CD14-positive monocyte (primary cell): ENCODE measurements around the gene COL6A6. TPM values are rescaled to one million over a fixed set of nuclear protein-coding genes. Genes with fewer than 3 reads are reported as not detected.

ENCODE experiments used
- DNase-seq, 3 donors: peaks; one replicate each; pipeline ENCODE4 v3.0.0-alpha.2; 2011 to 2022
- H2AFZ ChIP-seq: 2 replicates; pipeline ENCODE4 v1.6.0; 2012; ENCODE audit warnings: mild to moderate bottlenecking, low read depth, low read length, inconsistent platforms; ENCODE audit not compliant: insufficient read depth, poor library complexity, severe bottlenecking
- H3K27ac ChIP-seq, 2 donors: 1 replicate in 1 of 2; 2 replicates in 1 of 2; pipeline ENCODE4 v1.5.1; 2012 to 2013; ENCODE audit warnings: low read length in 2 of 2, control low read depth in 1 of 2, inconsistent platforms in 1 of 2, low read depth in 1 of 2, mild to moderate bottlenecking in 1 of 2
- H3K27me3 ChIP-seq, 2 donors: one replicate each; pipeline versions ENCODE4 v1.6.0 to v1.6.1; 2011 to 2013; ENCODE audit warnings: low read length in 2 of 2; ENCODE audit not compliant: control insufficient read depth in 2 of 2, insufficient read depth in 2 of 2
- H3K36me3 ChIP-seq, 2 donors: replicated peaks in 1 of 2; 1 replicate in 1 of 2; 2 replicates in 1 of 2; pipeline versions ENCODE4 v1.5.1 to v1.6.1; 2012 to 2013; ENCODE audit warnings: low read length in 2 of 2, control low read depth in 1 of 2, inconsistent platforms in 1 of 2, mild to moderate bottlenecking in 1 of 2; ENCODE audit not compliant: insufficient read depth in 2 of 2, control insufficient read depth in 1 of 2
- H3K4me1 ChIP-seq, 2 donors: 1 replicate in 1 of 2; 2 replicates in 1 of 2; pipeline versions ENCODE4 v1.5.1 to v1.6.1; 2012 to 2013; ENCODE audit warnings: low read length in 2 of 2, control low read depth in 1 of 2, inconsistent platforms in 1 of 2, mild to moderate bottlenecking in 1 of 2, moderate library complexity in 1 of 2; ENCODE audit not compliant: insufficient read depth in 2 of 2, control insufficient read depth in 1 of 2
- H3K4me2 ChIP-seq: replicated peaks from 2 replicates; pipeline ENCODE3; 2012; ENCODE audit warnings: low read length, moderate library complexity, mild to moderate bottlenecking; ENCODE audit not compliant: poor library complexity, severe bottlenecking; ENCODE audit errors: extremely low read depth
- H3K4me3 ChIP-seq, 3 experiments: fragments of 200-600 bp in 1 of 3; sonication (generic) in 1 of 3; replicated peaks in 1 of 3; 1 replicate in 2 of 3; 2 replicates in 1 of 3; pipeline ENCODE4 v1.5.1; 2011 to 2013; ENCODE audit warnings: low read length in 3 of 3, mild to moderate bottlenecking in 3 of 3, control low read depth in 2 of 3, low read depth in 2 of 3, inconsistent platforms in 1 of 3, moderate library complexity in 1 of 3
- H3K79me2 ChIP-seq: 2 replicates; pipeline ENCODE4 v1.6.0; 2012; ENCODE audit warnings: mild to moderate bottlenecking, control low read depth, inconsistent platforms, low read length, moderate library complexity; ENCODE audit not compliant: insufficient read depth
- H3K9ac ChIP-seq: 2 replicates; pipeline ENCODE4 v1.6.0; 2017; ENCODE audit warnings: low read length, mild to moderate bottlenecking; ENCODE audit not compliant: insufficient read depth, poor library complexity, severe bottlenecking
- H3K9me3 ChIP-seq, 2 donors: replicated peaks in 1 of 2; 1 replicate in 1 of 2; 2 replicates in 1 of 2; pipeline versions ENCODE4 v1.5.1 to v1.6.1; 2012 to 2013; ENCODE audit warnings: low read length in 2 of 2, control low read depth in 1 of 2; ENCODE audit not compliant: control insufficient read depth in 1 of 2, insufficient read depth in 1 of 2
- H4K20me1 ChIP-seq: 2 replicates; pipeline ENCODE4 v1.6.0; 2012; ENCODE audit warnings: mild to moderate bottlenecking, low read length, control low read depth, moderate library complexity; ENCODE audit not compliant: insufficient read depth
- H3K27ac Mint-ChIP-seq, 7 donors: one replicate each; pipeline ENCODE4 v1.8.0; 2020; ENCODE audit warnings: mild to moderate bottlenecking in 7 of 7, mixed read lengths in 7 of 7, moderate library complexity in 6 of 7, inconsistent platforms in 2 of 7
- H3K27me3 Mint-ChIP-seq, 3 donors: one replicate each; pipeline ENCODE4 v1.8.0; 2021 to 2022; ENCODE audit warnings: low read depth in 3 of 3, mild to moderate bottlenecking in 3 of 3, mixed read lengths in 3 of 3, moderate library complexity in 3 of 3, inconsistent platforms in 1 of 3
- H3K36me3 Mint-ChIP-seq, 2 donors: one replicate each; pipeline ENCODE4 v1.8.0; 2020; ENCODE audit warnings: mixed read lengths in 2 of 2, inconsistent platforms in 1 of 2, mild to moderate bottlenecking in 1 of 2
- H3K4me1 Mint-ChIP-seq: one replicate; pipeline ENCODE4 v1.8.0; 2020; ENCODE audit warnings: mild to moderate bottlenecking, mixed read lengths
- H3K4me3 Mint-ChIP-seq, 2 donors: one replicate each; pipeline ENCODE4 v1.8.0; 2020; ENCODE audit warnings: mild to moderate bottlenecking in 2 of 2, mixed read lengths in 2 of 2, moderate library complexity in 1 of 2
- H3K9me3 Mint-ChIP-seq, 7 donors: one replicate each; pipeline ENCODE4 v1.8.0; 2020 to 2022; ENCODE audit warnings: mixed read lengths in 7 of 7, mild to moderate bottlenecking in 6 of 7, moderate library complexity in 6 of 7, inconsistent platforms in 2 of 7
- CTCF ChIP-seq: fragments of 200-600 bp; IDR thresholded peaks from one replicate; pipeline ENCODE4 v1.8.0; 2022; ENCODE audit warnings: antibody characterized with exemption, mild to moderate bottlenecking
- WGBS: methylation state at CpG from one replicate; pipeline ENCODE4 v1.1.5; 2013; ENCODE audit warnings: missing lambda C conversion rate; ENCODE audit not compliant: insufficient coverage; 5-methylcytosine and 5-hydroxymethylcytosine counted together
- intact Hi-C, 2 donors: fragments of 100-400 bp; cut with micrococcal nuclease; formaldehyde crosslinking; loops; one replicate each; pipeline versions ENCODE4 v1.15.0 to v1.15.1; 2023
- polyA plus RNA-seq, 3 donors: library from polyadenylated mRNA; depleted of rRNA in 1 of 3; unstranded in 2 of 3; stranded (reverse) in 1 of 3; fragments of 300-500 nt in 2 of 3; fragments of >200 nt in 1 of 3; fragmentation: Illumina TruSeq in 2 of 3; gene quantifications; 1 replicate in 2 of 3; 2 replicates in 1 of 3; pipeline ENCODE4 v1.2.3, GENCODE V29; 2012 to 2021

Gene COL6A6
- polyA plus RNA-seq, 3 donors, result not detected

GRCh38 chr3:130548356-130548755 is 31.4 kb downstream of the COL6A6 start:
- Histone ChIP-seq H3K4me1 (no peaks in the 10 kb centered on the region), H2AFZ (no peak overlapping the region), H3K4me2 (no peak overlapping the region), H3K79me2 (no peaks in the 10 kb centered on the region), H3K9ac (no peak overlapping the region), H3K4me3 (no peak overlapping the region), H3K27me3 (no peaks in the 10 kb centered on the region), H4K20me1 (no peaks in the 10 kb centered on the region), H3K27ac (no peak overlapping the region), H3K9me3 (peaks cover 9 to 11% of the 10 kb centered on the region in 2 donors), H3K36me3 (no peaks in the 10 kb centered on the region)
- no peak overlapping the region for H3K4me3 Mint-ChIP-seq
- no peaks in the 10 kb centered on the region for H3K4me1 Mint-ChIP-seq
- WGBS, result no CpG with 5 or more reads among the region's 1 CpG
- H3K9me3 Mint-ChIP-seq, result peaks cover 7 to 14% (median 8%) of the 10 kb centered on the region in 7 donors
- H3K36me3 Mint-ChIP-seq, result no peaks in the 10 kb centered on the region
- H3K27me3 Mint-ChIP-seq, result peaks cover 0 to 2% (median 0%) of the 10 kb centered on the region in 3 donors
- TF ChIP-seq CTCF, result no peak
- intact Hi-C loops, result no loop called here
- no peak for DNase-seq
- H3K27ac Mint-ChIP-seq, result no peak overlapping the region

- WGBS, result no CpG with 5 or more reads among the region's 3 CpGs
- H3K36me3 Mint-ChIP-seq, result no peaks in the 10 kb centered on the region
- Histone ChIP-seq H3K27me3 (no peaks in the 10 kb centered on the region), H3K4me2 (no peak overlapping the region), H3K27ac (no peak overlapping the region), H3K9ac (no peak overlapping the region), H3K4me1 (no peaks in the 10 kb centered on the region), H3K36me3 (no peaks in the 10 kb centered on the region), H4K20me1 (no peaks in the 10 kb centered on the region), H3K9me3 (peaks cover 1 to 16% of the 10 kb centered on the region in 2 donors), H3K4me3 (no peak overlapping the region), H3K79me2 (no peaks in the 10 kb centered on the region), H2AFZ (no peak overlapping the region)
- H3K4me3 Mint-ChIP-seq, result no peak overlapping the region
- DNase-seq, result no peak
- peaks cover 0 to 2% (median 1%) of the 10 kb centered on the region in 3 donors for H3K27me3 Mint-ChIP-seq
- TF ChIP-seq CTCF, result no peak
- no peak overlapping the region for H3K27ac Mint-ChIP-seq
- H3K9me3 Mint-ChIP-seq, result peaks cover 0 to 10% (median 7%) of the 10 kb centered on the region in 7 donors
- intact Hi-C loops, result no loop called here
- no peaks in the 10 kb centered on the region for H3K4me1 Mint-ChIP-seq
Measured at GRCh38 chr3:130557336-130558035, 40.5 kb downstream of the COL6A6 start.
